Tibial nerve (tissue), 4 donors: Measurements from ENCODE around the gene TWNK. TPM values are rescaled to one million over a fixed set of nuclear protein-coding genes. Genes with fewer than 3 reads are reported as not detected.
A peak's percentile ranks its signal among the peaks of the same experiment; 100 is the strongest.

ENCODE experiments used
- DNase-seq, 2 donors: peaks; one replicate each; pipeline ENCODE4 v3.0.0-alpha.2; 2019; ENCODE audit warnings: low spot score in 2 of 2
- H3K27ac ChIP-seq, 4 donors: fragments of 200-600 bp; sonication (generic) in 3 of 4; one replicate each; pipeline ENCODE4 v1.5.1; 2017 to 2019; ENCODE audit warnings: mild to moderate bottlenecking in 1 of 4
- H3K27me3 ChIP-seq, 2 donors: fragments of 200-600 bp; sonication (generic) in 1 of 2; one replicate each; pipeline versions ENCODE4 v1.5.1 to v1.6.0; 2017 to 2019
- H3K36me3 ChIP-seq, 3 donors: fragments of 200-600 bp; sonication (generic); one replicate each; pipeline ENCODE4 v1.5.1; 2018 to 2019
- H3K4me1 ChIP-seq, 4 donors: fragments of 200-600 bp; sonication (generic) in 3 of 4; one replicate each; pipeline ENCODE4 v1.5.1; 2017 to 2019
- H3K4me3 ChIP-seq, 4 donors: fragments of 200-600 bp; sonication (generic) in 3 of 4; one replicate each; pipeline ENCODE4 v1.5.1; 2017 to 2019; ENCODE audit warnings: mild to moderate bottlenecking in 1 of 4, moderate library complexity in 1 of 4
- H3K9me3 ChIP-seq, 4 donors: fragments of 200-600 bp; sonication (generic) in 3 of 4; one replicate each; pipeline ENCODE4 v1.5.1; 2017 to 2019
- CTCF ChIP-seq, 5 experiments: fragments of 200-600 bp in 3 of 5; fragments of 450-650 bp in 2 of 5; sonication (generic) in 3 of 5; IDR thresholded peaks; one replicate each; pipeline ENCODE4 v1.5.1; 2016 to 2019; ENCODE audit warnings: antibody characterized with exemption in 5 of 5, mild to moderate bottlenecking in 3 of 5, moderate library complexity in 2 of 5
- EP300 ChIP-seq, 2 donors: sonication (generic); formaldehyde crosslinking; IDR thresholded peaks; one replicate each; pipeline ENCODE4 v1.6.1; 2017; ENCODE audit warnings: antibody characterized with exemption in 2 of 2, mild to moderate bottlenecking in 1 of 2
- POLR2A ChIP-seq, 2 donors: fragments of 450-650 bp; IDR thresholded peaks; one replicate each; pipeline ENCODE4 v1.6.1; 2017; ENCODE audit warnings: antibody characterized with exemption in 2 of 2, mild to moderate bottlenecking in 2 of 2, moderate library complexity in 2 of 2
- WGBS, 2 donors: methylation state at CpG; one replicate each; pipeline ENCODE4 v1.1.5; 2018; 5-methylcytosine and 5-hydroxymethylcytosine counted together
- total RNA-seq, 4 donors: library from RNA; depleted of rRNA; stranded (reverse); fragments of >200 nt; gene quantifications; one replicate each; pipeline ENCODE4 v1.1.0, GENCODE V29; 2016

Gene TWNK
- total RNA-seq, 4 donors from 2014 or later = 5.0 to 11.4 (median 6.6) TPM

DNA sequence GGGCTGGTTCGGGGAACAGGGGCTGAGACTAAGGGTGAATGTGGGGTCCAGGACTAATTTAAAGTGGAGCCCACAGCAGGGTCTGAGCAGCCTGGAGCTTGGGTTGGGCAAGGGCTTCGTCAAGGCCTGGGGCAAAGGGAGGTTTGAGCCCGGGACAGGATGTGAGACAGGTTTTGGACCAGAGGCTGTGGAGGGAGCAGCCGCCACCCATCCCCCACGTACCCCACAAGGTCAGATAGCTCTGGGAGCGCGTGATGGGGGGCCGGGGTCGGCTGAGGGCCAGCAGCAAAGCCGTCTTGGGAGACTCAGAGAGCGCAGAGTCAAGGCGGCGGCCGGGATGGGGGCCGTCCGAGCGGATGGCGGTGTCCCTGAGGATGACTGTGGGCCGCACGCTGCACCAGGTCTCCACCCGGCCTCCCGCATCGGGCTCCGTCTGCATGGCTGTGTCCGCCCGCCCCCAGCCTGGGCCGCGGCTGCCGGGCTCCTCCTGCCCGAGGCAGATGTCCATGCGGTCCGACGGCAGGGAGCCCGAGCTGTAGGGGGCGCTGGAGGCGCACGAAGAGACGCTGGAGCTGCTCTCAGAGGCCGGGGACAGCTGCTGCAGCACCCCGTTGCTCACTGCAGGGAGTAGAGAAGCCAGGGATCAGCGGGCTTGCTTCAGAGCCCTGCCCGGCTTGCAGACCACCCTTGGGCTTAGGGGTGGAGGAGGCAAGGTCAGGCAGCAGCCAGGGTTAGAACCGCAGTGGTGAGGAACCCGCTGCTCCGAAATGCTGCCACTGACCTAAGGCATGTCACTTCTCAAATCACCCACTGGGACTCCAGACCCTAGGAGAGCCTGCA, 31.5 kb downstream of the TWNK start:
- DNase-seq = peak; percentile 66 to 80
- no peak overlapping the region for H3K4me3 ChIP-seq
- H3K27ac ChIP-seq = peak overlapping the region in 2 of 4 donors; percentile 19 to 41
- no peak for TF ChIP-seq EP300 (IDR thresholded peaks at IDR 0.05)
- TF ChIP-seq POLR2A (IDR thresholded peaks at IDR 0.05) = no peak
- TF ChIP-seq CTCF (IDR thresholded peaks at IDR 0.05) = peak; percentile 53 to 75 (median 71)
- H3K27me3 ChIP-seq = peaks cover 0 to 12% of the 10 kb centered on the region in 2 donors
- WGBS, 2 donors = 22% methylated on average over 28 to 43 of the region's 45 CpGs
- H3K4me1 ChIP-seq = peaks cover 0 to 20% (median 17%) of the 10 kb centered on the region in 4 donors
- no peaks in the 10 kb centered on the region for H3K36me3 ChIP-seq
- H3K9me3 ChIP-seq = no peaks in the 10 kb centered on the region

GRCh38 chr10:101019440-101019703, 32.0 kb downstream of the TWNK start:
- Histone ChIP-seq H3K27ac (no peak overlapping the region), H3K36me3 (no peaks in the 10 kb centered on the region), H3K27me3 (peaks cover 0 to 12% of the 10 kb centered on the region in 2 donors), H3K4me3 (no peak overlapping the region), H3K9me3 (no peaks in the 10 kb centered on the region), H3K4me1 (peaks cover 0 to 14% (median 12%) of the 10 kb centered on the region in 4 donors)
- TF ChIP-seq CTCF (IDR thresholded peaks at IDR 0.05) = no peak
- TF ChIP-seq EP300 (IDR thresholded peaks at IDR 0.05) = no peak
- no peak for TF ChIP-seq POLR2A (IDR thresholded peaks at IDR 0.05)
- DNase-seq = no peak
- 41 to 46% methylated on average over 2 of the region's 2 CpGs for WGBS, 2 donors

- Histone ChIP-seq H3K9me3 (no peaks in the 10 kb centered on the region), H3K4me1 (peaks cover 0 to 12% (median 10%) of the 10 kb centered on the region in 4 donors), H3K36me3 (no peaks in the 10 kb centered on the region), H3K27me3 (peaks cover 0 to 12% of the 10 kb centered on the region in 2 donors), H3K4me3 (no peak overlapping the region), H3K27ac (no peak overlapping the region)
- TF ChIP-seq CTCF (IDR thresholded peaks at IDR 0.05) (no peak), POLR2A (IDR thresholded peaks at IDR 0.05) (no peak), EP300 (IDR thresholded peaks at IDR 0.05) (no peak)
- WGBS, 2 donors = 78 to 83% methylated on average over 10 of the region's 10 CpGs
- DNase-seq = no peak
These were observed 33.2 kb downstream of the TWNK start for GRCh38 chr10:101020427-101021075.

DNA sequence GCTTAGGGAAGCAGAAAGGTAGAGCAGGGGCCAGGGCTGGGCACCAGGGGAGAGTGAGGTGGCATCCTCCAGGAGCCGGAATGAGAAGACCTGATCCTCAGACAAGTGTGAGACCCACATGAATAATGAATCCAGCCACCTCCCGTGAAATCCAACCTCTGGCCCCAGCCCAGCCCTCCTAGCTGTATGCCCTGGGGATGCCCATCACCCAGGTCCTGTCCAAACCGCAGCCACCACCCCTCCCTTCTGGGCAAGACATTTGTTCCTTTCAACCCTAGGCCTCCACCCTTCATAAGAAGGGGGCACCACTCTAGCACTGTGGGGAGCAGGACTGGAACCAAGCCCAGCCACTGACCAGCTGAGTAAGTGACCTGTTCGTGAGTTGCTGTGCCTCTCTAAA, 33.9 kb downstream of the TWNK start:
- H3K4me1 ChIP-seq = peaks cover 0 to 12% (median 10%) of the 10 kb centered on the region in 4 donors
- H3K9me3 ChIP-seq = no peaks in the 10 kb centered on the region
- no peak for DNase-seq
- no peak for TF ChIP-seq POLR2A (IDR thresholded peaks at IDR 0.05)
- no peak for TF ChIP-seq EP300 (IDR thresholded peaks at IDR 0.05)
- no peak for TF ChIP-seq CTCF (IDR thresholded peaks at IDR 0.05)
- H3K27me3 ChIP-seq = peaks cover 0 to 12% of the 10 kb centered on the region in 2 donors
- H3K36me3 ChIP-seq = no peaks in the 10 kb centered on the region
- no peak overlapping the region for H3K4me3 ChIP-seq
- H3K27ac ChIP-seq = no peak overlapping the region
- 87 to 90% methylated on average over 4 of the region's 4 CpGs for WGBS, 2 donors

DNA sequence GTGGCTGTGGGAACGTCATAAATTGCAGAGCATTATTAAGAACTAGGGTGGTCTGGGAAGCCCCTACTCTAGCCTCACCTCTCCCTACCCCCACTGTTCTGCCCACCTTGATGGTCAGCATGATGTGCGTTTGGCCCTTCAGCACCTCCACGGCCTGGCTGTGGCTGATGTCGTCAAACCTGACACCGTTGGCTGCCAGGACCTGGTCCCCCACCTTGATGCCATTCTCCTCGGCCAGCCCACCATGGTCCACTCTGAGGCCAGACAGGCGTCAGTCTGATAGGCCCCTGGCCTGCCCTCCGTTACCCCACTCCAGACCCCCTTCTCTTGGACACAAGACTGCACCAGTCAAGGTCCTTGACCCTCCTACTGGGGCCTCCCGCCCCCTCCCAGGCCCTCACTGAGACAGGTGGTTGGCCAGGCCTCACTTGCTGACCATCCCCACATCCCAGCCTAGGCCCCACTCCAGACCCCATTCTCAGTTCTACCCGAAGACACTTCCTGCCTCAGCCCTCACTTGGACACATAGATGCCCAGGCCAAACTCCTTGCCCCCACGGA, 34.4 kb downstream of the TWNK start:
- H3K27me3 ChIP-seq = peaks cover 0 to 12% of the 10 kb centered on the region in 2 donors
- WGBS, 2 donors = 84 to 86% methylated on average over 11 of the region's 11 CpGs
- H3K4me1 ChIP-seq = peaks cover 0 to 12% (median 10%) of the 10 kb centered on the region in 4 donors
- TF ChIP-seq EP300 (IDR thresholded peaks at IDR 0.05) = no peak
- TF ChIP-seq POLR2A (IDR thresholded peaks at IDR 0.05) = no peak
- TF ChIP-seq CTCF (IDR thresholded peaks at IDR 0.05) = no peak
- H3K9me3 ChIP-seq = no peaks in the 10 kb centered on the region
- no peaks in the 10 kb centered on the region for H3K36me3 ChIP-seq
- no peak for DNase-seq
- no peak overlapping the region for H3K4me3 ChIP-seq
- H3K27ac ChIP-seq = no peak overlapping the region
